Peyer's patch (tissue), 4 donors: ENCODE measurements around the gene TCEA2. TPM values are rescaled to one million over a fixed set of nuclear protein-coding genes. Genes with fewer than 3 reads are reported as not detected.

Experiments used
- DNase-seq, 3 donors: peaks; one replicate each; pipeline ENCODE4 v3.0.0-alpha.2; 2017 to 2019
- H3K27ac ChIP-seq, 4 donors: fragments of 200-600 bp; sonication (generic); one replicate each; pipeline ENCODE4 v1.5.1; 2016 to 2019
- H3K27me3 ChIP-seq, 2 donors: fragments of 200-600 bp; sonication (generic); one replicate each; pipeline ENCODE4 v1.5.1; 2019
- H3K36me3 ChIP-seq, 3 donors: fragments of 200-600 bp; sonication (generic); one replicate each; pipeline ENCODE4 v1.5.1; 2016 to 2019
- H3K4me1 ChIP-seq, 4 donors: fragments of 200-600 bp; sonication (generic); one replicate each; pipeline ENCODE4 v1.5.1; 2016 to 2019
- H3K4me3 ChIP-seq, 4 donors: fragments of 200-600 bp; sonication (generic); 1 replicate in 3 of 4; 2 replicates in 1 of 4; pipeline ENCODE4 v1.5.1; 2016 to 2019; ENCODE audit warnings: mild to moderate bottlenecking in 1 of 4
- H3K9me3 ChIP-seq, 4 donors: fragments of 200-600 bp; sonication (generic); one replicate each; pipeline ENCODE4 v1.5.1; 2016 to 2019; ENCODE audit warnings: mild to moderate bottlenecking in 1 of 4
- CTCF ChIP-seq, 6 experiments: fragments of 450-650 bp in 4 of 6; fragments of 200-600 bp in 2 of 6; sonication (generic) in 1 of 6; IDR thresholded peaks; one replicate each; pipeline ENCODE4 v1.5.1; 2017 to 2019; ENCODE audit warnings: antibody characterized with exemption in 6 of 6, mild to moderate bottlenecking in 3 of 6, moderate library complexity in 1 of 6
- POLR2A ChIP-seq, 2 donors: fragments of 450-650 bp; IDR thresholded peaks; one replicate each; pipeline ENCODE4 v1.5.1; 2017; ENCODE audit warnings: antibody characterized with exemption in 2 of 2, mild to moderate bottlenecking in 2 of 2, moderate library complexity in 2 of 2
- total RNA-seq, 4 donors: library from RNA; depleted of rRNA; stranded (reverse); fragments of >200 nt; gene quantifications; one replicate each; pipeline ENCODE4 v1.1.0, GENCODE V29; 2016

TCEA2 gene
- total RNA-seq, 4 donors from 2014 or later: 4.7 to 19.8 (median 8.3) TPM

DNA sequence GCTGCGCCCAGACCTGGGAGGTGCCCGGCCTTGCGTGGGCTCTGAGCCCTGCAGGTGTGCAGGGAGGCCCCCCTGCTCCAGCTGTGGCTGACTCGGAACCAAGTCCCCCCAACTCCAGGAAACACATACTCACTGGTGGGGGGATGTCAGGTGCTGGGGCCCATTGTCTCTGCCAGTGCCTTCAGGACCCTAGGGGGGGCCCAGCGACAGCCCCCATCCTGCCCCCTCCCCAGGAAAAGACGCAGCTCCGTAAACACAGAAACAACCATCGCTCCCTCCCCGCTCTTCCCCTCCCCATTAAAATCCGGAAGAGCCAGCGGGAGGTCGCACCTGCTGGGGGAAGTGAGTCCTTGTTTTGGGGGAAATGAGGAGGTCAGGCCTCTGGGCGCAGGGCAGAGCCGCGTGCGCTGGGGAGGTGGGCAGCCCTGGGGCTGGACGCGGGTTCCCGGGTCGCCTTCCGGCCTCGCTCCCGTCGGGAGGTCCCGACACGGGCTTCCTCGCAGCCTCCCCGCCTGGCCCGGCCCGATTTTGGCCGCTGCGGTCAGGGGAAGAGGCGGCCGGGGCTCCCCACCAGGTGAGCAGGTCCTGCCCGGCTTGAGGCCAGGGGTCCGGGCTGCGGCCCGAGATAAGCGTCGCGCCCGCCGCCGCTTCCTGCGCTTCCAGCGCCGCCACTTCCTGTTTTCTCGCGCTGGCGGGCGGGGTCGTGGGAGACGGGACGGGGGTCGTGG lies 20.8 kb upstream of the TCEA2 start:
- Histone ChIP-seq H3K27ac (peak overlapping the region; percentile 32 to 74 (median 41)), H3K27me3 (peaks cover 0 to 31% of the 10 kb centered on the region in 2 donors), H3K4me3 (peak overlapping the region; percentile 37 to 68 (median 43))

DNA sequence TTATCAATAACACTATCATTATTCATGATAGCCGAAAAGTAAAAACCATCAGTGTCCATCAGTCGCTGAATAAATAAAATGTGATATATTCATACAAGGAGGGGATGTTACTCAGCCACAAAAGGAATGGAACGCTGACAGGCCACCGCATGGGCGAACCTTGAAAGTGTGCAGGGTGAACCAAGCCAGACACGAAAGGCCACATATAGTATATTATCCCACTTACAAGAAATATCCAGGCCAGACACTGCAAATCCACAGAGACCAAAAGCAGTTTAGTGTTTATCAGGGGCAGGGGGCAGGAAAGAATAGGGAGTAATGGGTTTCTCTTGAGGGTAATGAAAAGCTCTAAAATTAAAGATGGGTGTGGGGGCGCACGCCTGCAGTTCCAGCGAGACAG lies 19.2 kb upstream of the TCEA2 start:
- H3K4me3 ChIP-seq: no peak overlapping the region
- no peak overlapping the region for H3K27ac ChIP-seq
- no peaks in the 10 kb centered on the region for H3K36me3 ChIP-seq
- DNase-seq: no peak
- peaks cover 0 to 34% (median 24%) of the 10 kb centered on the region in 4 donors for H3K4me1 ChIP-seq
- H3K9me3 ChIP-seq: no peaks in the 10 kb centered on the region
- peaks cover 0 to 36% of the 10 kb centered on the region in 2 donors for H3K27me3 ChIP-seq
- TF ChIP-seq POLR2A (IDR thresholded peaks at IDR 0.05): no peak
- no peak for TF ChIP-seq CTCF (IDR thresholded peaks at IDR 0.05)

More for the DNA sequence above, 20.8 kb upstream of the TCEA2 start:
- no peaks in the 10 kb centered on the region for H3K36me3 ChIP-seq
- TF ChIP-seq POLR2A (IDR thresholded peaks at IDR 0.05): no peak
- TF ChIP-seq CTCF (IDR thresholded peaks at IDR 0.05): no peak
- DNase-seq: no peak
- H3K9me3 ChIP-seq: no peaks in the 10 kb centered on the region
- peaks cover 0 to 37% (median 27%) of the 10 kb centered on the region in 4 donors for H3K4me1 ChIP-seq

DNA sequence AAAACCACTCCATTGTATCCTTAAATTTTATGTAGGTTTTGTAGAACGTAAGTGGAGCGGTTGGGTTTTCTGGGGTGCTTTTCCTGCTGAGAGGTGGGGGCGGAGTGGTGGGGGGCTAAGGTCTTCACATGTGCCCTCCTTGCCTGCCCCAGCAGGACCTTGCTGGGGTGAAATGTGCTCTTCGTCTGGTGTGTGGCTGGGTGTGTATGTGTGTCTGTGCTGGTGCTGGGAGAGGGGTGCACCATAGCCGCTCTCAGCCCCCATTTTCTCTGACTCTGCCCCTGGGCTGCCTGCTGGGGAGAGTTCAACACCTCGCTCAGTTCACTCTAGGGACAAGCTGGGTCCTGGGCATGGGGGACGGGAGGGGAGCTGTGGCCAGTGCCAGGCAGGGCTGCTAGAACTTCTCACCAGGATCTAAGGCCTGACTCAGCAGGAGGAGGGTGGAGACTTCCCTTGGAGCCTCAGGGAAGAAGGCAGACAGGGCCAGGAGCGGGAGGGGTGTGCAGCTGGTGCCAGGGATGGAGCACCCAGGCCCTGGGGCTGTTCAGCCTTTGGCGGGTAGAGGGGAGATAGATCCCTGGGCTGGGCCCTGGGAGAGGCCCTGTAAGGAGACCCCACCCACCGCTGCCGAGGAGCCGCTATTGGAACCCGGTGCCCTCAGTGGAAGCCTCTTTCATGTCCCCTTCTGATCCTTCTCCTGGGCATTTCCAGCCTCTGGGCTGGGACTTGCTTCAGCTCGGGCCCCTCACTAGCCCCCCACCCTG lies 18.3 kb upstream of the TCEA2 start:
- Histone ChIP-seq H3K27me3 (peaks cover 0 to 40% of the 10 kb centered on the region in 2 donors), H3K27ac (no peak overlapping the region), H3K9me3 (no peaks in the 10 kb centered on the region), H3K4me3 (no peak overlapping the region), H3K4me1 (peaks cover 0 to 31% (median 21%) of the 10 kb centered on the region in 4 donors), H3K36me3 (no peaks in the 10 kb centered on the region)
- DNase-seq: no peak
- TF ChIP-seq POLR2A (IDR thresholded peaks at IDR 0.05): no peak
- TF ChIP-seq CTCF (IDR thresholded peaks at IDR 0.05): no peak

DNA sequence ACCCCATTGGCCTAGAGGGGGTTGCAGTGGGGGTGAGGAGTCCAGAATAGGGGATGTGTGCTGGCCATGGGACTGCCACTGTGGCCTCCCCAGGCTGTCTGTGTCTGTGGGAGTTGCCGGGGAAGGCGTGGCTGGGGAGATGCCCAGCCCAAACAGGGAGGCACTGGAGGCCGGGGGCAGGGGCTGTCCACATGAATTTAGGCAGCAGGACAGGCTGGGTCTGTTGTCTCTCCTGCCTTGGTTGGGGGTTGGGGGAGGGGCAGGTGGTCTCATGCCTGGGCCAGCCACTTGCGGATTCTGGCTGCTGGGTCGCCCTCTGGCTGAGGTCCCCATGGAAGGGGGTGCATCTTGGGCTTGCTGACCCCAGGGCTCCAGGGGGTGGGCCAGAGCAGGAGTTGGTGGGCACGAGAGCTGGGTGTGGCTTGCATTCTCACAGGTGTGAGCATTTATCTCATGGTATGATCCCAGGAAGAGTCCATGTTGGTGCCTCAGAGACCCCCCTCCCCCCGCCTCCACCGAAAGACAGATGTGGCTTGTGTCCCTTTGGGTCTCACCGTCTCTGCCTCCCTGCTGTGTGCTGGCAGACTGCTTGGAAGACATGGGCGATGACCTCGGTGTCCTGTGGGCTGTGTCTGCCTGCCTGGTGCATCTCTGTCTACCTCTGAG lies 17.5 kb upstream of the TCEA2 start:
- H3K36me3 ChIP-seq: no peaks in the 10 kb centered on the region
- H3K4me1 ChIP-seq: peaks cover 0 to 39% (median 22%) of the 10 kb centered on the region in 4 donors
- peaks cover 0 to 39% of the 10 kb centered on the region in 2 donors for H3K27me3 ChIP-seq
- H3K4me3 ChIP-seq: no peak overlapping the region
- no peak for TF ChIP-seq CTCF (IDR thresholded peaks at IDR 0.05)
- H3K9me3 ChIP-seq: no peaks in the 10 kb centered on the region
- no peak overlapping the region for H3K27ac ChIP-seq
- no peak for DNase-seq

DNA sequence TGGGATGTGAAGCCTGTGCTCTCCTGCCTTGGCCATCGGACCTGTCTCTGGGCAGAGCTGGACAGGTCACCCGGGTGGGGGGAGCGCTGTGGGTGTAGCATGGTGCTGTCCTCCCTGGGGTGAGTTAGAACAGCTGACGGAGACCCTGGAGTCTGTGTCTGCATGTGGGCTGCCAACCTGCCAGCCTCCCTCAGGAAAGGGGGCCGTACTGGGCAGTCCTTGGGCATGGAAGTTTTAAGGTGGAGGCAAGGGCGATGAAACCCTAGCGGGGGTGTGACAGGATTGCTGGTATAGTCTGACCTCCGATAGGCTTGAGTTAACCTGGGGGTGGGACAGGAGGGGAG lies 16.0 kb upstream of the TCEA2 start:
- Histone ChIP-seq H3K9me3 (no peaks in the 10 kb centered on the region), H3K27me3 (peaks cover 0 to 36% of the 10 kb centered on the region in 2 donors), H3K4me3 (peak overlapping the region in 1 of 4 donors; percentile 37), H3K27ac (no peak overlapping the region), H3K4me1 (peaks cover 0 to 30% (median 13%) of the 10 kb centered on the region in 4 donors), H3K36me3 (no peaks in the 10 kb centered on the region)
- TF ChIP-seq CTCF (IDR thresholded peaks at IDR 0.05) (no peak), POLR2A (IDR thresholded peaks at IDR 0.05) (no peak)
- DNase-seq: no peak
